ENCODE data around the gene CASTOR1.

Gene CASTOR1

GRCh38 chr22:30243661-30244060 is 45.6 kb downstream of the CASTOR1 start:
- DNase-seq: no peak

- no peak for DNase-seq
These were observed 47.5 kb downstream of the CASTOR1 start for GRCh38 chr22:30241576-30242371.

- DNase-seq: no peak
These were observed 48.5 kb downstream of the CASTOR1 start for GRCh38 chr22:30240541-30241417.

GRCh38 chr22:30239488-30240405 is 49.6 kb downstream of the CASTOR1 start:
- DNase-seq: no peak

GRCh38 chr22:30238661-30239487 is 50.4 kb downstream of the CASTOR1 start:
- no peak for DNase-seq

- DNase-seq: no peak
These were observed 51.2 kb downstream of the CASTOR1 start for GRCh38 chr22:30238136-30238535.

GRCh38 chr22:30236875-30237274 is 52.4 kb downstream of the CASTOR1 start:
- DNase-seq: no peak

GRCh38 chr22:30235687-30236170 is 53.6 kb downstream of the CASTOR1 start:
- no peak for DNase-seq

All from activated CD8-positive, alpha-beta memory T cell treated with anti-CD3 and anti-CD28 coated beads, Interleukin-2, amount 50 U/mL, for 4 hours (primary cell).